T-helper 17 cell (primary cell): ENCODE data around the gene LYST. TPM values are rescaled to one million over a fixed set of nuclear protein-coding genes. Genes with fewer than 3 reads are reported as not detected.
A peak's percentile ranks its signal among the peaks of the same experiment; 100 is the strongest.

ENCODE experiments used
- ATAC-seq: fragments of 150-1000 bp; cut with Tn5 transposase; 2 replicates; pipeline ENCODE4 v1.10.0; 2021; ENCODE audit warnings: mild to moderate bottlenecking, moderate library complexity
- DNase-seq, 3 donors: peaks; one replicate each; pipeline versions ENCODE4 v3.0.0 to v3.0.0-alpha.2; 2020 to 2021
- H3K9me3 ChIP-seq: one replicate; pipeline ENCODE4 v1.7.0; 2013; ENCODE audit warnings: low read length, mild to moderate bottlenecking; ENCODE audit not compliant: control insufficient read depth, poor library complexity, severe bottlenecking
- H3K27ac Mint-ChIP-seq: one replicate; pipeline ENCODE4 v1.8.0; 2022; ENCODE audit warnings: mild to moderate bottlenecking, moderate library complexity, mixed read lengths
- H3K27me3 Mint-ChIP-seq: one replicate; pipeline ENCODE4 v1.8.0; 2022; ENCODE audit warnings: mixed read lengths
- H3K36me3 Mint-ChIP-seq: one replicate; pipeline ENCODE4 v1.8.0; 2022; ENCODE audit warnings: low read depth, mixed read lengths
- H3K4me1 Mint-ChIP-seq: one replicate; pipeline ENCODE4 v1.8.0; 2022; ENCODE audit warnings: mild to moderate bottlenecking, mixed read lengths
- H3K4me3 Mint-ChIP-seq: one replicate; pipeline ENCODE4 v1.8.0; 2022; ENCODE audit warnings: mild to moderate bottlenecking, moderate library complexity, mixed read lengths
- total RNA-seq, 4 donors: library from RNA in 2 of 4; stranded (reverse) in 2 of 4; gene quantifications; one replicate each; pipeline ENCODE4 v1.2.3 and lab custom pipeline; 2022 to 2026

The LYST gene
- total RNA-seq, 2 donors from 2014 or later: 24.5 to 29.6 TPM

GRCh38 chr1:235901461-235901860 lies 34.8 kb upstream of the LYST start:
- DNase-seq (no peak), ATAC-seq (no peak)
- H3K36me3 Mint-ChIP-seq: no peaks in the 10 kb centered on the region
- H3K9me3 ChIP-seq: no peaks in the 10 kb centered on the region
- H3K4me3 Mint-ChIP-seq: no peak overlapping the region
- H3K4me1 Mint-ChIP-seq: peaks cover 2% of the 10 kb centered on the region
- no peak overlapping the region for H3K27ac Mint-ChIP-seq
- peaks cover 6% of the 10 kb centered on the region for H3K27me3 Mint-ChIP-seq

- H3K4me3 Mint-ChIP-seq: no peak overlapping the region
- no peaks in the 10 kb centered on the region for H3K36me3 Mint-ChIP-seq
- H3K27ac Mint-ChIP-seq: no peak overlapping the region
- no peaks in the 10 kb centered on the region for H3K4me1 Mint-ChIP-seq
- H3K9me3 ChIP-seq: no peaks in the 10 kb centered on the region
- ATAC-seq (no peak), DNase-seq (no peak)
- H3K27me3 Mint-ChIP-seq: peaks cover 6% of the 10 kb centered on the region
Observed at GRCh38 chr1:235898126-235898525, 31.4 kb upstream of the LYST start.

- H3K27ac Mint-ChIP-seq: no peak overlapping the region
- H3K9me3 ChIP-seq: no peaks in the 10 kb centered on the region
- no peaks in the 10 kb centered on the region for H3K27me3 Mint-ChIP-seq
- no peak overlapping the region for H3K4me3 Mint-ChIP-seq
- no peak for ATAC-seq
- peaks cover 3% of the 10 kb centered on the region for H3K4me1 Mint-ChIP-seq
- H3K36me3 Mint-ChIP-seq: no peaks in the 10 kb centered on the region
- no peak for DNase-seq
Observed at GRCh38 chr1:235893840-235894239, 27.1 kb upstream of the LYST start.

- DNase-seq: no peak
- H3K27ac Mint-ChIP-seq: no peak overlapping the region
- peaks cover 11% of the 10 kb centered on the region for H3K4me1 Mint-ChIP-seq
- no peaks in the 10 kb centered on the region for H3K27me3 Mint-ChIP-seq
- no peak overlapping the region for H3K4me3 Mint-ChIP-seq
- no peaks in the 10 kb centered on the region for H3K9me3 ChIP-seq
- ATAC-seq: no peak
- no peaks in the 10 kb centered on the region for H3K36me3 Mint-ChIP-seq
Observed at GRCh38 chr1:235892734-235893413, 26.2 kb upstream of the LYST start.

- Mint-ChIP-seq H3K36me3 (no peaks in the 10 kb centered on the region), H3K27ac (no peak overlapping the region), H3K4me1 (peaks cover 14% of the 10 kb centered on the region), H3K4me3 (no peak overlapping the region), H3K27me3 (no peaks in the 10 kb centered on the region)
- ATAC-seq (no peak), DNase-seq (no peak)
- no peaks in the 10 kb centered on the region for H3K9me3 ChIP-seq
Observed at GRCh38 chr1:235892202-235892601, 25.5 kb upstream of the LYST start.

- no peaks in the 10 kb centered on the region for H3K9me3 ChIP-seq
Observed at GRCh38 chr1:235888119-235888643, 21.5 kb upstream of the LYST start.

GRCh38 chr1:235887676-235888075 lies 21.0 kb upstream of the LYST start:
- no peaks in the 10 kb centered on the region for H3K9me3 ChIP-seq
- DNase-seq: no peak
- Mint-ChIP-seq H3K27ac (peak overlapping the region; percentile 94), H3K4me1 (peaks cover 17% of the 10 kb centered on the region), H3K27me3 (peaks cover 5% of the 10 kb centered on the region), H3K4me3 (no peak overlapping the region), H3K36me3 (no peaks in the 10 kb centered on the region)
- peak; percentile 13 for ATAC-seq

More at GRCh38 chr1:235888119-235888643, 21.5 kb upstream of the LYST start:
- peak in 1 of 3 donors; percentile 13 for DNase-seq
- Mint-ChIP-seq H3K36me3 (no peaks in the 10 kb centered on the region), H3K4me1 (peaks cover 14% of the 10 kb centered on the region), H3K4me3 (peak overlapping the region; percentile 87), H3K27me3 (no peaks in the 10 kb centered on the region), H3K27ac (peak overlapping the region; percentile 94)
- peak; percentile 94 for ATAC-seq

GRCh38 chr1:235885655-235886262 lies 19.1 kb upstream of the LYST start:
- H3K4me3 Mint-ChIP-seq: no peak overlapping the region
- H3K36me3 Mint-ChIP-seq: peaks cover 4% of the 10 kb centered on the region
- ATAC-seq: no peak
- no peak overlapping the region for H3K27ac Mint-ChIP-seq
- H3K27me3 Mint-ChIP-seq: peaks cover 18% of the 10 kb centered on the region
- H3K4me1 Mint-ChIP-seq: peaks cover 20% of the 10 kb centered on the region
- no peak for DNase-seq
- H3K9me3 ChIP-seq: no peaks in the 10 kb centered on the region

GRCh38 chr1:235883261-235883927 lies 16.7 kb upstream of the LYST start:
- DNase-seq (no peak), ATAC-seq (no peak)
- H3K9me3 ChIP-seq: no peaks in the 10 kb centered on the region
- Mint-ChIP-seq H3K27ac (no peak overlapping the region), H3K4me1 (peaks cover 12% of the 10 kb centered on the region), H3K27me3 (peaks cover 25% of the 10 kb centered on the region), H3K4me3 (no peak overlapping the region), H3K36me3 (peaks cover 4% of the 10 kb centered on the region)

GRCh38 chr1:235882816-235883215 lies 16.1 kb upstream of the LYST start:
- H3K9me3 ChIP-seq: no peaks in the 10 kb centered on the region
- Mint-ChIP-seq H3K27ac (no peak overlapping the region), H3K4me1 (peaks cover 9% of the 10 kb centered on the region), H3K27me3 (peaks cover 25% of the 10 kb centered on the region), H3K4me3 (no peak overlapping the region), H3K36me3 (peaks cover 4% of the 10 kb centered on the region)
- DNase-seq: no peak
- no peak for ATAC-seq

- peaks cover 4% of the 10 kb centered on the region for H3K36me3 Mint-ChIP-seq
- ATAC-seq (no peak), DNase-seq (no peak)
- H3K9me3 ChIP-seq: no peaks in the 10 kb centered on the region
- peaks cover 25% of the 10 kb centered on the region for H3K27me3 Mint-ChIP-seq
- no peak overlapping the region for H3K4me3 Mint-ChIP-seq
- H3K4me1 Mint-ChIP-seq: peaks cover 6% of the 10 kb centered on the region
- H3K27ac Mint-ChIP-seq: no peak overlapping the region
Observed at GRCh38 chr1:235881930-235882700, 15.4 kb upstream of the LYST start.

- ATAC-seq: no peak
- H3K4me1 Mint-ChIP-seq: peaks cover 20% of the 10 kb centered on the region
- H3K4me3 Mint-ChIP-seq: no peak overlapping the region
- H3K27me3 Mint-ChIP-seq: peaks cover 25% of the 10 kb centered on the region
- DNase-seq: no peak
- H3K9me3 ChIP-seq: no peaks in the 10 kb centered on the region
- peaks cover 4% of the 10 kb centered on the region for H3K36me3 Mint-ChIP-seq
- no peak overlapping the region for H3K27ac Mint-ChIP-seq
Observed at GRCh38 chr1:235878082-235878811, 11.5 kb upstream of the LYST start.
